Measurements from ENCODE around the gene SMYD2.

SMYD2 gene

DNA sequence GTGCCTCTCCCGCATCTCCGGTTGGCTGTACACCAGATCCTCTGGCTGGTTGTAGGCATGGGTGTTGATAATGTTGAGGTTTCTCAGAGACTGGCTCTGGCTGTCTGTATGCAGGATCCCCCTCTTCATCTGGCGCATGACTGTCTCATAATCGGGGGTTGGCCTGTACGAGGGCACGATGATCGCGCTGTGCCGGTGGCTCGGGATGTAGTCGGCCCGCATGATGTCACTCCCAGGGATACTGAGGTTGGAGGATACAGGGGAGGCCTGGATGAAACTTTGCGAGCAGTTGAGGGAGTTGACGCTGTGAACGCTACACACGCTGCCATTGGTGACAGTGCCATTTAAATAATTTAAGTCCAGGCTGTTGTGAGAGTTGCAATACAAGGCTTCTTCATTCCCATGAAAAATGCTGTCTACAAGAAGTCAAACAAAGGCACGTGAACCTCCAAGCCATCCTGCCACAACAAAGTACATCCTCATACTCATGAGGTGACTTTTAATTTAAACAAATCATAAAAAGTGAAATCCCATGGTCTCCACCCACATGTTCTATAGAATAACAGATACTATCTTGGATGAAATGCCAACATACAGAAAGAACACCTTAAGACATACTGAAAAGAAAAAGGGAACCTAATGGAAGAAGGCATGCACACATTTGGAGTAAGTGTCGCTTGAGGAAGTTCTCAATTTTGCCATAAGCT lies 103.6 kb downstream of the SMYD2 start:
- DNase-seq = no peak

GRCh38 chr1:214385428-214385827 lies 104.5 kb downstream of the SMYD2 start:
- DNase-seq = no peak

- no peak for DNase-seq
Observed at GRCh38 chr1:214386333-214386732, 105.4 kb downstream of the SMYD2 start.
